HepG2 (cell line): Measurements from ENCODE around the gene DOCK2. TPM values are rescaled to one million over a fixed set of nuclear protein-coding genes. Genes with fewer than 3 reads are reported as not detected.

Source experiments
- ATAC-seq: fragments of 200-7000 bp; cut with Tn5 transposase; 3 replicates; pipeline ENCODE4 v1.9.1; 2020; ENCODE audit warnings: mild to moderate bottlenecking, moderate library complexity
- BruUV-seq: library from RNA; stranded (reverse); fragments of 400-500 nt; replicated peaks from 2 replicates; lab custom pipeline; 2021; lab: Mats Ljungman, UMichigan
- CTCF ChIA-PET: fragments of 300-600 bp; formaldehyde crosslinking; extraction: SDS; loops from one replicate; lab custom pipeline; 2021; ENCODE audit warnings: low total read pairs, inconsistent platforms, low intra/inter-chr PET ratio; lab: Yijun Ruan, JAX
- POLR2A ChIA-PET: fragments of 350-600 bp; sonication (Branson Sonifier 250); formaldehyde crosslinking; loops from one replicate; lab custom pipeline; 2020; ENCODE audit warnings: antibody characterized with exemption, inconsistent platforms; lab: Yijun Ruan, JAX
- DNase-seq: peaks from one replicate; pipeline ENCODE4 v3.0.0-alpha.2; 2015; ENCODE audit warnings: low spot score
- FAIRE-seq: peaks from 3 replicates; lab custom pipeline; 2011; peaks lifted over from hg19 to GRCh38; lab: Jason Lieb, UNC
- H2AFZ ChIP-seq: one replicate; pipeline ENCODE4 v1.6.1; 2011; ENCODE audit warnings: low read length, inconsistent platforms
- H3K27ac ChIP-seq: fragments of 300-600 bp; 3 replicates; pipeline ENCODE4 v1.8.0; 2011; ENCODE audit warnings: mixed run types, mild to moderate bottlenecking, mixed read lengths, low read length, inconsistent platforms; ENCODE audit not compliant: insufficient read depth; ENCODE audit errors: extremely low read length
- H3K27me3 ChIP-seq, 2 experiments: fragments of 200-600 bp in 1 of 2; 2 replicates in 1 of 2; 3 replicates in 1 of 2; pipeline versions ENCODE4 v1.6.0 to v1.8.0; 2011; ENCODE audit warnings: low read length in 2 of 2, mild to moderate bottlenecking in 2 of 2, moderate library complexity in 2 of 2, inconsistent platforms in 1 of 2; ENCODE audit not compliant: insufficient read depth in 2 of 2, control insufficient read depth in 1 of 2
- H3K36me3 ChIP-seq, 2 experiments: fragments of 200-600 bp in 1 of 2; replicated peaks in 1 of 2; 2 replicates in 1 of 2; 3 replicates in 1 of 2; pipeline versions ENCODE4 v1.5.1 to v1.8.0; 2011; ENCODE audit warnings: low read length in 2 of 2, inconsistent platforms in 1 of 2; ENCODE audit not compliant: insufficient read depth in 2 of 2, control insufficient read depth in 1 of 2
- H3K4me1 ChIP-seq: 2 replicates; pipeline ENCODE4 v1.5.1; 2012; ENCODE audit warnings: low read length, inconsistent platforms; ENCODE audit not compliant: insufficient read depth
- H3K4me2 ChIP-seq: 2 replicates; pipeline ENCODE4 v1.6.0; 2011; ENCODE audit warnings: low read depth, low read length, inconsistent platforms
- H3K4me3 ChIP-seq, 3 experiments: fragments of 200-600 bp in 1 of 3; sonication (generic), shearing (Covaris generic) in 1 of 3; replicated peaks in 1 of 3; 2 replicates each; pipeline ENCODE4 v1.5.1; 2011 to 2016; ENCODE audit warnings: low read length in 3 of 3, inconsistent platforms in 2 of 3, low read depth in 2 of 3, mild to moderate bottlenecking in 2 of 3, control low read depth in 1 of 3, mixed read lengths in 1 of 3; ENCODE audit not compliant: insufficient read depth in 1 of 3
- H3K79me2 ChIP-seq: one replicate; pipeline ENCODE4 v1.6.1; 2011; ENCODE audit warnings: low read length, inconsistent platforms; ENCODE audit not compliant: insufficient read depth
- H3K9ac ChIP-seq: 2 replicates; pipeline ENCODE4 v1.6.0; 2011; ENCODE audit warnings: mild to moderate bottlenecking, low read depth, low read length, inconsistent platforms; ENCODE audit not compliant: insufficient read depth
- H3K9me3 ChIP-seq: 2 replicates; pipeline ENCODE4 v1.5.1; 2012; ENCODE audit warnings: mild to moderate bottlenecking, low read length
- H4K20me1 ChIP-seq: 2 replicates; pipeline ENCODE4 v1.6.0; 2011; ENCODE audit warnings: inconsistent platforms, mild to moderate bottlenecking, low read length, moderate library complexity; ENCODE audit not compliant: insufficient read depth
- ATF7 ChIP-seq, 2 experiments: fragments of 450-650 bp in 1 of 2; sonication (generic) in 1 of 2; formaldehyde crosslinking in 1 of 2; IDR thresholded peaks; 2 replicates each; pipeline versions ENCODE4 v1.4.0 to v1.6.1; 2016 to 2020; ENCODE audit warnings: antibody characterized with exemption in 1 of 2, mild to moderate bottlenecking in 1 of 2, missing genetic modification reagents in 1 of 2
- NFE2 ChIP-seq: sonication (generic); formaldehyde crosslinking; IDR thresholded peaks from 2 replicates; pipeline ENCODE4 v1.4.0; 2020; ENCODE audit warnings: missing genetic modification reagents
- SIX1 ChIP-seq: sonication (generic); formaldehyde crosslinking; IDR thresholded peaks from 2 replicates; pipeline ENCODE4 v1.4.0; 2020; ENCODE audit warnings: missing genetic modification reagents, borderline replicate concordance
- SMAD3 ChIP-seq: sonication (generic); formaldehyde crosslinking; IDR thresholded peaks from 2 replicates; pipeline ENCODE4 v1.4.0; 2020; ENCODE audit warnings: missing genetic modification reagents
- ZBTB33 ChIP-seq: sonication (generic); formaldehyde crosslinking; IDR thresholded peaks from 2 replicates; pipeline ENCODE4 v1.4.0; 2020; ENCODE audit warnings: missing genetic modification reagents
- ZNF251 ChIP-seq: sonication (generic); formaldehyde crosslinking; IDR thresholded peaks from 2 replicates; pipeline ENCODE4 v1.9.0; 2021; ENCODE audit warnings: mild to moderate bottlenecking, missing genetic modification reagents
- WGBS: methylation state at CpG from one replicate; pipeline ENCODE4 v1.1.6; 2017; ENCODE audit warnings: low lambda C conversion rate; 5-methylcytosine and 5-hydroxymethylcytosine counted together
- in situ Hi-C: cut with HindIII; loops from 2 replicates; pipeline ENCODE4 v1.10.0; 2017; ENCODE audit warnings: low pct_unique_long_range_greater_than_20kb; ENCODE audit not compliant: extremely low pct_ligation_motif_present
- intact Hi-C: fragments of 100-400 bp; cut with micrococcal nuclease; formaldehyde crosslinking; loops from one replicate; pipeline ENCODE4 v1.10.0; 2022; ENCODE audit not compliant: unreplicated experiment
- polyA plus RNA-seq, 8 experiments: library from polyadenylated mRNA; depleted of rRNA in 3 of 8; stranded (reverse) in 7 of 8; unstranded in 1 of 8; fragments of >200 nt; fragmentation: Illumina TruSeq in 4 of 8; extraction: Trizol in 4 of 8; gene quantifications; 2 replicates each; pipeline versions ENCODE4 v1.2.1 to v1.2.3, GENCODE V29; 2011 to 2016; ENCODE audit warnings: low read depth in 4 of 8, missing spikeins in 1 of 8, mixed read lengths in 1 of 8; ENCODE audit not compliant: insufficient read depth in 1 of 8
- total RNA-seq, 5 experiments: library from RNA; depleted of rRNA; stranded (reverse); fragments of >200 nt; fragmentation: Illumina TruSeq; extraction: Trizol; gene quantifications; 2 replicates each; pipeline ENCODE4 v1.2.3, GENCODE V29; 2016; ENCODE audit warnings: low read depth in 1 of 5
- TF ChIP-seq, protein P1 (sequence below): IDR thresholded peaks from 2 replicates; pipeline ENCODE4 v1.6.1; 2016; ENCODE audit warnings: missing compliant biosample characterization, missing genetic modification reagents, borderline replicate concordance
- TF ChIP-seq, protein P2 (sequence below): sonication (generic); formaldehyde crosslinking; IDR thresholded peaks from 2 replicates; pipeline ENCODE4 v1.4.0; 2020; ENCODE audit warnings: mild to moderate bottlenecking, missing genetic modification reagents, borderline replicate concordance

The DOCK2 gene
- total and polyA plus RNA-seq, 2 of the 13 experiments (the other 11 are each of a cell fraction or from before 2014, with no cell fraction given) = not detected

DNA sequence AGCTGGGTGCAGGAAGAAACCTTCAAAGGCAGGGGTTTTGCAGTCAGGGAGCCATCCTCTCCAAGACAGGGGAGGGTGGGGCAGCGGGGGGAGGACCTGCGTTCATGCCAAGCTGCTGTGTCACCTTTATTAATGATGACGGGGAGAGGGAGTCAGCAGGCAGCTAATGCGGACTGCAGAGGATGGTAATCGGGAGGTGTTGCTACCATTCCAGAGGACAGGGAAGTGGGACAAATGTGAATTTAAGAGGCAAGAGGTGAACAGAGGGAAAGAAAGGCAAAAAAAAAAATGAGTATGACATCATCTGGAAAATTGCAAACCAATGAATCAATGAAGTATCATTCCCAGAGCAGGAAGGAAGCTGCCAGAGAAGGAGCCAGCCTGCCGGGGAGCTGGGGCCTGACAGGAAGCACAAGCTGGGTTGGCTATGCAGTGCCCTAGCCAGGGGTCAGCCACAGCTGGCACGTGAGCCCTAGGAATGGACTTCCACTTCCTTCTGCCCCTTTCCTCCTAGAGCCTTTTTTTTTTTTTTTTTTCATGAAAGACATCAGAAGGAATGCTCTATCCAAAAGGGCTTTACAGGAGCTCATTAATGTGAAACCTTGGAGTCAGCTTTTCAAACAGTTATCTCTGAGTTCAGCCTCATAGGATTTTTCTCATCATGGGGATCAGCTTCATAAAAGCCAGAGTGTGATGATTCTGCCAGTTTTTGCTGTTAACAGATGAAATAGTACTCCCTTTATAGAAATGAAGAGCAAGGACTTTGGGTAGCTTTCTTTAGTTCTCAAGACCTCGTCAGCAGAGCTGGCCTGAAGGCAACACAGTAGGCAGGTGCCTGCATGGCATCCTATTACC lies 334.1 kb downstream of the DOCK2 start:
- no peak for ATAC-seq
- no peaks in the 10 kb centered on the region for H4K20me1 ChIP-seq
- no peak overlapping the region for H3K4me3 ChIP-seq
- in situ Hi-C loops = no loop called here
- TF ChIP-seq ZNF251 (CRISPR knock-in tag) (no peak), SMAD3 (CRISPR knock-in tag) (no peak), ZBTB33 (no peak), ATF7 (IDR thresholded peaks at IDR 0.05) (peak; percentile 77), ATF7 (CRISPR knock-in tag; IDR thresholded peaks at IDR 0.05) (no peak)
- TF ChIP-seq, all 625 proteins: peak for 1
- H3K9ac ChIP-seq = no peak overlapping the region
- WGBS = 21% methylated on average over 8 of the region's 8 CpGs
- FAIRE-seq = no peak
- no peak for DNase-seq
- peaks cover 0 to 5% of the 10 kb centered on the region in 2 experiments; a peak in 1 of 5 replicates for H3K27me3 ChIP-seq
- H3K27ac ChIP-seq = no peak overlapping the region
- intact Hi-C loops = no loop called here
- CTCF ChIA-PET = no interaction called here
- POLR2A ChIA-PET = no interaction called here
- no peak overlapping the region for H3K4me2 ChIP-seq
- H3K36me3 ChIP-seq = no peaks in the 10 kb centered on the region
- H3K79me2 ChIP-seq = no peaks in the 10 kb centered on the region
- H2AFZ ChIP-seq = no peak overlapping the region
- no peaks in the 10 kb centered on the region for H3K9me3 ChIP-seq
- H3K4me1 ChIP-seq = no peaks in the 10 kb centered on the region
- BruUV-seq = no TSS peak

GRCh38 chr5:169971780-169972179 lies 334.7 kb downstream of the DOCK2 start:
- no peaks in the 10 kb centered on the region for H3K4me1 ChIP-seq
- no peak overlapping the region for H3K9ac ChIP-seq
- ATAC-seq (no peak), DNase-seq (no peak), FAIRE-seq (no peak)
- in situ Hi-C loops (no loop called here), intact Hi-C loops (no loop called here)
- H3K36me3 ChIP-seq = no peaks in the 10 kb centered on the region
- H3K9me3 ChIP-seq = no peaks in the 10 kb centered on the region
- H3K4me2 ChIP-seq = no peak overlapping the region
- no peaks in the 10 kb centered on the region for H3K79me2 ChIP-seq
- no peak overlapping the region for H3K4me3 ChIP-seq
- ChIA-PET POLR2A (no interaction called here), CTCF (no interaction called here)
- no peak overlapping the region for H2AFZ ChIP-seq
- 0% methylated on average over 1 of the region's 1 CpG for WGBS
- no peaks in the 10 kb centered on the region for H4K20me1 ChIP-seq
- BruUV-seq = no TSS peak
- no peak overlapping the region for H3K27ac ChIP-seq
- no peak for TF ChIP-seq NFE2 (CRISPR knock-in tag)
- TF ChIP-seq, protein P1, sequence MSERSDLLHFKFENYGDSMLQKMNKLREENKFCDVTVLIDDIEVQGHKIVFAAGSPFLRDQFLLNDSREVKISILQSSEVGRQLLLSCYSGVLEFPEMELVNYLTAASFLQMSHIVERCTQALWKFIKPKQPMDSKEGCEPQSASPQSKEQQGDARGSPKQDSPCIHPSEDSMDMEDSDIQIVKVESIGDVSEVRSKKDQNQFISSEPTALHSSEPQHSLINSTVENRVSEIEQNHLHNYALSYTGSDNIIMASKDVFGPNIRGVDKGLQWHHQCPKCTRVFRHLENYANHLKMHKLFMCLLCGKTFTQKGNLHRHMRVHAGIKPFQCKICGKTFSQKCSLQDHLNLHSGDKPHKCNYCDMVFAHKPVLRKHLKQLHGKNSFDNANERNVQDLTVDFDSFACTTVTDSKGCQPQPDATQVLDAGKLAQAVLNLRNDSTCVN (CRISPR knock-in tag) = no peak
- no peak for TF ChIP-seq SIX1 (CRISPR knock-in tag)
- TF ChIP-seq, protein P2, sequence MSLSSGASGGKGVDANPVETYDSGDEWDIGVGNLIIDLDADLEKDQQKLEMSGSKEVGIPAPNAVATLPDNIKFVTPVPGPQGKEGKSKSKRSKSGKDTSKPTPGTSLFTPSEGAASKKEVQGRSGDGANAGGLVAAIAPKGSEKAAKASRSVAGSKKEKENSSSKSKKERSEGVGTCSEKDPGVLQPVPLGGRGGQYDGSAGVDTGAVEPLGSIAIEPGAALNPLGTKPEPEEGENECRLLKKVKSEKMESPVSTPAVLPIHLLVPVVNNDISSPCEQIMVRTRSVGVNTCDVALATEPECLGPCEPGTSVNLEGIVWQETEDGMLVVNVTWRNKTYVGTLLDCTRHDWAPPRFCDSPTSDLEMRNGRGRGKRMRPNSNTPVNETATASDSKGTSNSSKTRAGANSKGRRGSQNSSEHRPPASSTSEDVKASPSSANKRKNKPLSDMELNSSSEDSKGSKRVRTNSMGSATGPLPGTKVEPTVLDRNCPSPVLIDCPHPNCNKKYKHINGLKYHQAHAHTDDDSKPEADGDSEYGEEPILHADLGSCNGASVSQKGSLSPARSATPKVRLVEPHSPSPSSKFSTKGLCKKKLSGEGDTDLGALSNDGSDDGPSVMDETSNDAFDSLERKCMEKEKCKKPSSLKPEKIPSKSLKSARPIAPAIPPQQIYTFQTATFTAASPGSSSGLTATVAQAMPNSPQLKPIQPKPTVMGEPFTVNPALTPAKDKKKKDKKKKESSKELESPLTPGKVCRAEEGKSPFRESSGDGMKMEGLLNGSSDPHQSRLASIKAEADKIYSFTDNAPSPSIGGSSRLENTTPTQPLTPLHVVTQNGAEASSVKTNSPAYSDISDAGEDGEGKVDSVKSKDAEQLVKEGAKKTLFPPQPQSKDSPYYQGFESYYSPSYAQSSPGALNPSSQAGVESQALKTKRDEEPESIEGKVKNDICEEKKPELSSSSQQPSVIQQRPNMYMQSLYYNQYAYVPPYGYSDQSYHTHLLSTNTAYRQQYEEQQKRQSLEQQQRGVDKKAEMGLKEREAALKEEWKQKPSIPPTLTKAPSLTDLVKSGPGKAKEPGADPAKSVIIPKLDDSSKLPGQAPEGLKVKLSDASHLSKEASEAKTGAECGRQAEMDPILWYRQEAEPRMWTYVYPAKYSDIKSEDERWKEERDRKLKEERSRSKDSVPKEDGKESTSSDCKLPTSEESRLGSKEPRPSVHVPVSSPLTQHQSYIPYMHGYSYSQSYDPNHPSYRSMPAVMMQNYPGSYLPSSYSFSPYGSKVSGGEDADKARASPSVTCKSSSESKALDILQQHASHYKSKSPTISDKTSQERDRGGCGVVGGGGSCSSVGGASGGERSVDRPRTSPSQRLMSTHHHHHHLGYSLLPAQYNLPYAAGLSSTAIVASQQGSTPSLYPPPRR = no peak
- TF ChIP-seq, all 625 proteins: peak for 0
- peaks cover 0 to 5% of the 10 kb centered on the region in 2 experiments; a peak in 2 of 5 replicates for H3K27me3 ChIP-seq
